HG03064 (cell line): Measurements from ENCODE around the gene TNMD.
"Not testable (repeated sequence)": the region's sequence is repeated elsewhere in the genome, so short reads cannot be mapped to it uniquely, and the experiment has no call there.

Source experiments
- ATAC-seq: cut with Tn5 transposase; IDR thresholded peaks from one replicate; pipeline ENCODE4 v1.9.1; 2021; ENCODE audit warnings: low read depth; ENCODE audit not compliant: unreplicated experiment

The TNMD gene

DNA sequence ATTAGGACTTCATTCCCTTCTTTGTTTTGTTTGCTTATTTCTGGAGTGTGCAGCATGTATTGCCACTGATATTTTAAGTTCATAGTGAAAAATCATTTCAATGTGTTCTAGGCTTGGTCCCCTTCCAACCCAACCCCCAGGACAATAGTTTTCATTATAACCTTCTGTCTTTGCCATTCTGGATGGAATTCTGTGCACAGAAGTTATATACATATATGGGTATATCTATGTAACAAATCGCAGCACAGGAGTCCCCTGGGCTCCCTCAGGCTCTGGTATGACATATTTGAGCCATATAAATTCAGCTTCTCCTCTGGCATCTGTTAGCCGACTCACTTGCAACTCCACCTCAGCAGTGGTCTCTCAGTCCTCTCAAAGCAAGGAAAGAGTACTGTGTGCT, at the start of gene TNMD:
Gene TNMD (plus strand): TSS at position 326 of the 400 bp plus-strand sequence. CDS start 83 bp downstream, outside the sequence.
- no peak for ATAC-seq

DNA sequence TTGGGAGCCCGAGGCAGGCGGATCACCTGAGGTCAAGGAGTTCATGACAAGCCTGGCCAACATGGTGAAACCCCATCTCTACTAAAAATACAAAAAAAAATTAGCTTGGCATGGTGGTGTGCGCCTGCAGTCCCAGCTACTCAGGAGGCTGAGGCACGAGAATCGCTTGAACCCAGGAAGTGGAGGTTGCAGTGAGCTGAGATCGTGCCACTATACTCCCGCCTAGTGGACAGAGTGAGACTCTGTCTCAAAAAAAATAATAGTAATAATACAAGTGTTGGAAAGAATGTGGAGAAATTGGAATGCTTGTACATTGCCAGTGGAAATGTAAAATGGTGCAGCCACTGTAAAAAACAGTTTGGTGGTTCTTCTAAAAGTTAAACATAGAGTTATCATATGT, 19.2 kb upstream of the TNMD start:
- ATAC-seq, result not testable (repeated sequence)

DNA sequence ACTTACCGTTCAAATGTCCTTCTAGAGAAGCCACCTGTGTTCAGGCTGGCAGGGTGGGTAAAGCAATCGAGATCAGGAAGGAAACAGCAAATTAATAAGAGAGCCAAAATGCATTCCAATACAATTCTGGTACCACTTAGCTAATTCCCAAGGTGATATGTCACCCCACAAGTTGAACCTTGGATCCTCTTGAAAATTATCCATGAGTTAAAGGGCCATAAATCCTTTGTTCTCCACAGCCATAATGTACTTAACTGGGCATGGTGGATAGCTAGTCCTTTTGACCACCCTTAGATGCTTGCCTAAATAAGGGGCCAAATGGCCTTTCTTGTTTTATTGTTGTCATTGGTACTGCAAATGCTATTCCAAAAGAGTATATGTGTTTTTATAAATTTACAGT, 2.0 kb downstream of the TNMD start:
- ATAC-seq, result no peak

DNA sequence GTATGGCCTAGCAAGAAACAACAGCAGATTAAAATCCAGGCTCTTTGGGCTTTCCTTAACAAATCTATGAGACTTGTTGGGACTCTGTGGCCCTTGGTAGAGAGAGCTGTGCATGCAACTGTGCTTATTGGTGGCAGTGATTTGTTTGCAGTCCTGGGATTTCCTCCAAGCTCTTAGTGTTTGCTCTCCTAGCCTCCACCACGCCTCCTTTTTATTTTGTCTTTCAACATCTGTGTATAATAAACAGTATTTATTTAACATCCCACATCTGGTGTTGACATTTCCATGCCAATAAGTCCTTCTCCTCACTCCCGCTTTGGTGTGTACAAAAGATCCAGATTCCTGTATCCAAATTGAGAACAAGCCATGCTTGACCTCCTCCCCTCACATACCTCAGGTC, 3.1 kb downstream of the TNMD start:
- no peak for ATAC-seq

DNA sequence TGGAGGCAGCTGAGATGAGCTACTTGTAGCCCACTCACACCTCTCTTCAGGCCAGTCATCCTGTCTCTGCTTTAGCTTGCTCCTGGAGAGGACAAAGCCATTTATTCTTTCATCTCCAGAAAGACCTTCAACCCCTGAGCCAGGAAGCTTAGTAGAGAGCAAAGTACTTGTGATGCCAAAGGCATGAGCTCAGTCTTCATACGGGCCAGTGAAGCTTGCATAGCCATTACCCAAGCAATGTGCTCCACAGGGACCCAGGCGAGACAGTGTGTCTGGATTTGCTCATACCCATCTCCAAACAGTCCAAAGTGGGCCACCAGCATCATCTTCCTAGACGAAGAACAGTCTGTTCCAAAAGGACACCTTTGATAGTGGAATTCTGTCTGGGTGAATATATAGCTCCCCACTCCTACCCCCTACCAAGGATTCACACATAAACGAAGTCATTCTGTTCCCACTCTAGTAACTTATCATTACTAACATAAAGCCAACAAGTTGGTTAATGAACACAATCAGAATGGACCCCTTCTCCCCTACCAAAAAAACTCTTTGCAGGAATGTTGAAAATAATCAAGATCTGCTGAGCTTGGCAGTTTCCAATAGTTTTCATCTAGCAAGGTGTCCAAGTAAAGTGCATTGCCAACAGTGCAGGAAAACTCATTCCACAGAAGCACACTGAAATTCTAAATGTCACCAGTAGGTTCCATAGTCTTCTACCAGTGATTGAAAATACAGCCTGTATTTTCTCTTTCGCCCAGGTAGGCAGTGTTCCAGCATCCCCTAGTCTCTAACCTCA, 6.7 kb downstream of the TNMD start:
- ATAC-seq, result no peak

DNA sequence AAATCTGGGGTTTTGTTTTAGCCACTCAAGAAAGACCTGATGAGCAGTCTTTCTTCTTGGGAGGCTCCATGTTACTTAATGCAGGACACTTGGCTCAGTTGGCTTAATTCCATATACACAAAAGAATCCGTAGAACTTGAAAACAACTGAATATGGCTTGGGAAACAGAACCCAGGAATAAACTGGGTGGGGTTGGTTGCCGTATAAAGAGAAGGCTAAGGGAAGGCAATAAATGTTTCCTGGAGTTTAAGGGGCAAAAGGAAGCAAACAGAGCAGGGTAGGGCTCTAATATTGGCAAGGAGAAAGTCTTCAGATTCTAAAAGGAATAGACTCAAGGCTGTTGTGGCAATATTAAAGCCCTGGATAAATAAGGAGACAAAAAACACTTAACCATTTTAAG, 8.4 kb downstream of the TNMD start:
- no peak for ATAC-seq

DNA sequence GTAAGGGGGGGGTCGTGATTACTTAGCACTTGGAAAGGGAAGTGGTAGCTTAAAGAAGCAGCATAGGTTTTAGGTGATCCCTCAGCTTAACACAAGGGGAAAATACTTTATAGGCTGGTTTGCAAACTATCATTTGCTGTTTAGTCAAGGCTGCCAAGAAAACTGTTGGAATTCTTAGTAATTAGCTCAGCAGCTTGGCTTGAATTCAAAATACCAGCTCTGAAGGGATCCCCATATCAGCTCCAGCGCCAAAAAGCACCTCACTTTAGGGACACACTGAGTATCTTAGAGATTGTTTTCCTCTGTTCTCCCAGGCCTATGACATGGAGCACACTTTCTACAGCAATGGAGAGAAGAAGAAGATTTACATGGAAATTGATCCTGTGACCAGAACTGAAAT, 8.8 kb downstream of the TNMD start:
- ATAC-seq, result no peak

DNA sequence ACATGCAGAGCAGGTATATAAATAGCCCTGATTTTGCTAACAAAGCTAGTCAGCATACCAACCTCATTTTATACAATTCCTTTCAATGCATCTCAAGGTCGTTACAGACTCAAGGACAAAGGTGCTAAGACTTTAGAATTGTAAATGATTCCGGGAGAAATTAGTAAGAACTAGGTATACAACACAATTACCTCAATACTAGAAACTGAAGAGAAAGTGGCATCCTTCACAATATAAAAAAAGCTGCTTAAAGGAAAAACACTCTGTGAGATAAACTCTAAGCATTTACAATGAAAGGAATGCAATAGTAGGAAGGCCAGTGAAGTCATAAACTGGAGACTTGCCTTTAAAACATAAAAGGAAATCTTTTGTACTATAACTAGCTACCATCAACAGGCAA, 11.9 kb downstream of the TNMD start:
- no peak for ATAC-seq

DNA sequence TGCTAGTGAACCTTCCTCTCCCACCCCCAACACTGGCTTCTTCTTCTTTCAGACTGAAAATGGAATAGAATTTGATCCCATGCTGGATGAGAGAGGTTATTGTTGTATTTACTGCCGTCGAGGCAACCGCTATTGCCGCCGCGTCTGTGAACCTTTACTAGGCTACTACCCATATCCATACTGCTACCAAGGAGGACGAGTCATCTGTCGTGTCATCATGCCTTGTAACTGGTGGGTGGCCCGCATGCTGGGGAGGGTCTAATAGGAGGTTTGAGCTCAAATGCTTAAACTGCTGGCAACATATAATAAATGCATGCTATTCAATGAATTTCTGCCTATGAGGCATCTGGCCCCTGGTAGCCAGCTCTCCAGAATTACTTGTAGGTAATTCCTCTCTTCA, 14.7 kb downstream of the TNMD start:
- no peak for ATAC-seq

DNA sequence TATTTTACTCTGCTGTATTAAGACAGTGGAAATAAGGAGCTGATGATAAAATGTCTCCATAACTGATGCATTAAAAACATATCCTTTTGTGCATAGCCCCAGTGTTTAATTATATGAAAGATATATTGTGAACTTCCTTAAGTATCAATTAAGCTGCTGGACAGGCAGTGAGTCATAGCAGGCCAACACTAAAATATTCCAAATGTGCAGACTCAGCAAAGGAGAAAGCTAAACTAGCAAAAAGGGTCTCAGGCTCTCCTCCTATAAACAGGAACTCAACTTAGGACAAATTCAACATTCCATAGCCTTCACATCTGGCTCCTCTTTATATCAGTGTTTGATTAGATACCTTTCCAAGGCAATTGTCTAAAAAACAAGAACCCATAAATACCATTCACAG, 15.6 kb downstream of the TNMD start:
- ATAC-seq, result no peak

DNA sequence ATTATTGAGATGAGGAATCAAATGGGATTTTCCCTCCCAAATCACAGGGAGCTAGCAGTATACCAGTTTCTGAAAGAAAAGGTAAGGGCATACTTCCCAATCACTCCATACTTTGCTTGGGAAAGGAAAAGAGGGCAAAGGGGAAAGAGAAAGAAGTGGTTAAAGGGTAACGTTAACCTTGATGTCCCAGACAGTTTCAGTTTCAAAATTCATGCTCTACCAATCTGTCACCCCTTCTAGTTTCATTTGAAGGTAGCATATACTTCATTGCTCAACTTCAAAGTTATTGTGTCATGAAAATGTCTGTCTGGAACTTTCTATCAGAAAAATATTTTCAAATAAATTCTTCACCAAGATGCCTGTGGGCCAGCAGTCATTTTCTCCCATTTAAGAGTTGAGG, 16.0 kb downstream of the TNMD start:
- no peak for ATAC-seq

DNA sequence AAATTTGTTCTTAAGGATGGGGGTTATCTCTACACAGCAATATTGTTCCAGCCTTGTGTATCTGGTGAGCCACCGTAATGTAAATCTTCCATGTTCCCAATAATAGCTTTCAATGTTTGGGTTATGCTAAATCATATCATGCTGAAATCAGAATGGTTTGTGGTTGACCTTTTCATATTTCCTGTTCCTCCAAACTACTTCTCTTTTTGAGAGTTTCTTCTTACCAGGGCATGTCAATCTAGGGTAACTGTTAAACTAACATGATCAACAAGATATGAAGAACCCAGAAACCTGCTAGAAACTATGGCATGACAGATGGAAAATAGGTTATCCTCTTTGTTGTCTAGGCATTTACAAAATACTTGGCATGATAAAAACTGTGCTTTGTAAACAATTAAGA, 22.0 kb downstream of the TNMD start:
- no peak for ATAC-seq

DNA sequence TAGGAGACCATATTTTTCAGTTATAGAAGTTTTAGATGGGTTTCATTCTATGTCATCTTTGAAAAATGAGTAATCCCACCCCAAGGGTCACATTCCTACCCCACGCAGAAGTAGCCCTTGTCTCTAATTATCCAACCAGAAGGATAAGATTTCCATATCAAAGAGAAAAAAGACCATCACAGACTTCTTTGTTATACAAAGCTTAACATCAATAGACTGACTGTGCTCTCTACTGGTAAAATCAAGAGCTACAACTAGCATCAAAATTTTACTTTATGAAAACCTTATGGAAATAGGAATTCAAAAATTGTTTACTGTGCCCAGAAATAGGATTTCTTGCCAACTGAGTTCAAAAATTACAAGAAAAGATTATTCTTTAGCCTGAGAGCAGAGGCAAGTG, 24.9 kb downstream of the TNMD start:
- ATAC-seq, result no peak

DNA sequence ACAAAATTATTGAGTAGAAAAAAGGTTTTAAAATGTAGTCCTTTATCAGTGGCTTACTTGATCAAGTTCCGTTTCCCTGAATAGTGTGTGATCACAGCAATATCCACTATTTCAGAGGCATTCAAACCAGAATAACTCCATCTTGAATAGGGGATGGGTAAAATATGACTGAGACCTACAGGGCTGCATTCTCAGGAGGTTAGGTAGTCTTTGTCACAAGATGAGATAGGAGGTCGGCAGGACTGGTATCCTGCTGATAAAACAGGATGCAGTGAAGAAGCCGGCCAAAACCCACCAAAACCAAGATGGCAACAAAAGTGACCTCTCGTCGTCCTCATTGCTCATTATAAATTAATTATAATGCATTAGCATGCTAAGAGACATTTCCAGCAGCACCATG, 27.2 kb downstream of the TNMD start:
- no peak for ATAC-seq

DNA sequence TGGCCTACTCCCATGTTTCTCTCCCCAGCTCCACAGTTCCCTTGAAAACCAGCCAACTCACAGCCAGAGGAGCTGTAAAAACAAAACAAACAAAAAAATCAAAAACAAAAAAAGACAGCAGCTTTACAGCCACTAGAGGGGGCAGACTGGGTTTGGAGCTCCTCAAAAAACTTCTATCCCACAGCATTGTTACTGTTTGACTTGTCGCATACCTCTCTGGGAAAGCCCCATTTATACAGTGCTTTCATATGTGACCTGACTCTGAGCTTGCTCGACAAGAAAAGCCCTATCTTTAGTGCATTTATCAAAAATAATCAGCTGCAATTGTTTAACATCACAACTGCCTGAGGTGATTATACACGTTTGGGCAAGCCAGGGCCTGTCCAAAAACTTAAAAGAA, 30.3 kb downstream of the TNMD start:
- peak; percentile 98 for ATAC-seq

DNA sequence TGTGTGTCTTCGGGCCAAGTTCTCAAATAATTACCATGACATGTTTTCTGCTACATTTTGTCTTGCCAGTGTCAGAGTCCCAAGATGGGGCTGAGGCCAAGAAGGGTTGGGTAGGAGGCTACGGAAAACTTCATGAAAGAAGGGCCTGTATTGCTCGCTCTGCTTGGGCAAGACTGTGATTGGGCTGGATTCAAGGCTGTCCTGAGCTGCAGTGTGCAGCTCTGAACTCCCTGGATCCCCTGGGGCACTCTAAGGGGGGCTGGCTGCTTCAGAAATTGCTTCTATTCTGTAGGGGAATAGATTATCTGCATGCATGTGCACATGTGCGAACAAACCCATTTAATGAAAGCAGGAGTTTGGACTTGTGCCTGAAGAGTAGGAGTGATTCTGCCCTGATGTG, 38.3 kb downstream of the TNMD start:
- no peak for ATAC-seq

DNA sequence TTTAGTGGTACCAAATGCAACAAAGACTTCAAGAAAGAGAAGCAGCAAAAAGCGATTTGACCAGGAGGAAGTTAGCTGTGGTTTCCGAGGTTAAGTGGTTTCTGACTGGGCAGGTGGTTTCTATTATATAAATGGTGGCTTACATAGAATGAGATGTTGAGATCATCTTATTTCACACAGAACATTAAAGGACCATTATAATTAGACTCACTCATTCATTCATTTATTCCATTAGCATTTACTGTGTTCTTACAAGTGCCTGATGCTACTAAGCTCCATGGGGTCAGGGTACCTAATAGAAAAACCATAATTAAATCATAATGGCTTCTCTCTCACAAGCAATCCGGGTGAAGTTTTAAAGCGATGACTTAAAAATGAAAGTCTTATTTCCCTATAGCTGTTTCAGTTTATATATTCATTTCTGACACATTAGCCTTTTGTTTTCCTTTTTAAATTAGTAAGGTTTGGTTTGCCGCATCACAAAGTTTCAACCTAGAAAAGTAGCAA, 41.3 kb downstream of the TNMD start:
- ATAC-seq, result peak; percentile 95

DNA sequence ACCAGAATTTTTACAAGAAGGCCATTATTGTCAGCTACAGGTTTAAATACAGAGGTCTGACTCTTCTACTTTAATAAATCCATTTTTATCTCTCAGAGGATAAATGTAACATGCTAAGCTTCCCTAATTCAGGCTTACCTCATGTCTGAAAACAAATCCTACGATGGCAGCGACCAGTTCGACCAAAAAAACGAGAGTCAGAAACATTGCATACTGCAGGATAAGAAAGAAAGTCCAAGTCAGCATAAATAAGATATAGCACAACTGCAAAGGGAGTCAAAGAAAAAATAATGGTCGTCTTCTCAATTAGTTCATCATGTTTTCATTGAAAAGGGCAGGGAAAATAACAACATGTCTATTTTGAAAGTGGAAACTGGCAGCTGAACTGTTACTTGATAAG, 50.3 kb downstream of the TNMD start:
- ATAC-seq, result no peak

DNA sequence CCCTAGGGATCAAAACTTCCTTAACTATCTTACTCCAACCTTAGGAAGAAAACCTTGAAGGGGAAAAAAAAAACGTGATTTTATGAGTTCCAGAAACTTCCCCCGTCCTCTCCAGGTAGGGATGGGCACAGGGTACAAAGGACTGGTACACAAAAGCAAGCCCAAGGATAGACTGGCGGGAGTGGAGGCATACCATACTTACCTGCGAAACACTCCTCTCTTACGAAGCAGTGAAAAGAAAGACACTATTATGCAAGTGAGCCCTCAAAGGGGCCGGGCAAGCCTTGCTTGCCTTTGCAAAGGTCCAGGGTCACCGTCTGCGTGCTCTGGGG, 51.2 kb downstream of the TNMD start:
- ATAC-seq, result no peak

DNA sequence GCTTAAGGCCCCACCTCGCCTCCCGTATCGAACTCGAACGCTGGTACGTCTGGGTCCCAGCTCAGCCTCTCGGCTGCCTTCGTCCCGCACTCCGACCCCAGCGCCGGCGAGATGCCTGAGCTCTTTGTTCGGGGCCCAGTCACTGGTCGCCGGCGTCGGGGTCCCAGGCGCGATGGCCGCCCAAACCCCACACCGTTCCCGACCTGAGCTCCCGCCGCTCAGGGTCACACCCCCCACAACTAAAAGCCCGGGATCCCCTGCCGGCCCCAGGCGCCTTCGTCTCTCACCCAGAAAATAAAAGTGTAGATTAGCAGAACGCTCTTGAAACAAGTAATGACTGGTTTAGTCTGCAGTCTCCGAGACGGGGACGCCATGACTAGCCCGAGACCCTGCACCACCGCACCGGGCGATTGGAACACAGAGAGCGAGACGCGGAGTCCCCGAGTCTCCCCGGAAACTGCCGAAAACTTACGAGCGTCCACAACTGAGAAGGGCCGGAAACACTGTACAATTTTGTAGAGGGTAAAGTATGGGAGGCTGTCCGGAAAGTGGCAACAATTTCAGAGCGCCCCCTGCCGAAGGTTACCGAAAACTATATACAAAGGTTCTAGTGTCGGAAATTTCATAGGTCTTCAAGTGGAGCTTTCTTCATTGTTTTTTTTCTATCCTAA, 51.7 kb downstream of the TNMD start, which contains the start of gene TSPAN6:
Gene TSPAN6 (minus strand): TSS at position 486 of the 671 bp plus-strand sequence. CDS start 112 bp downstream, at position 374.
- peak; percentile 89 for ATAC-seq

DNA sequence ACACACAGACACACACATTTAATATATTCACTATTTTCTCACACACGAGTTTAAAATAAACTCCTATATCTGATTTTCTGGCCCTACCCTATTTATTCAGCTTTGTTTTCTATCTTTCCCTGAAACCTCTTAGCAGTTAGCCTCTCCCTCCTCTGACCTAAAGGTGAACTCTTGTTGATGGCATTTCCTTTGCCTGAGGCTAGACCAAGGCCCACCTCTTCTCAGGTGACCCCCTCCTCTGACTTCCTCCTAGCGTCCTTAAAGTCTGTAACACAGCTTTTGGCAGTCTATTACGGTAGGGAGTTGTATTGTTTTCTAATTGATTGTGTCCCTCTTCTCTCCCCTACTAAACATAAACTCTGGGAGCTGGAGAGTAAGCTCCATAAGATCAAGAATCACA, 57.6 kb downstream of the TNMD start:
- ATAC-seq, result no peak

DNA sequence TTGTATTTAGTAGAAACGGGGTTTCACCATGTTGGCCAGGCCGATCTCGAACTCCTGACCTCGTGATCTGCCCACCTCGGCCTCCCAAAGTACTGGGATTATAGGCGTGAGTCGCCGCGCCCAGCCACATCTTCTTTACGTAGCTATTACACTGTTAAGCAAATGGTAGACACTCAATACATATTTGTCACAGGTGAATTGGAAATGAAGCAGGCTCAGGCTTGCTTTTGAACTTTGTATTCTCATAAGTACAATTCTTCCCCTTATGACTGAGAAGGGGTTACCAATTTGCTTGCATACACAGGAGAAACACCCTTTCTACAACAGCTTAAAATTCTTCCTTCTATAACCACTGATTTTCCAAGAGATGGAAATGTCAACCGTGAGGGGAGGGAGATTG, 58.5 kb downstream of the TNMD start:
- ATAC-seq, result no peak
